GM12865 (cell line): ENCODE measurements around the gene ADAMTS12.

Experiments used
- DNase-seq: peaks from one replicate; pipeline ENCODE4 v3.0.0; 2010; ENCODE audit warnings: low read depth
- H3K4me3 ChIP-seq: 2 replicates; pipeline ENCODE4 v1.5.1; 2011; ENCODE audit warnings: mild to moderate bottlenecking, low read depth, low read length, control low read depth
- CTCF ChIP-seq: IDR thresholded peaks from 2 replicates; pipeline ENCODE4 v1.5.1; 2011; ENCODE audit warnings: low read length, control low read depth, low read depth, inconsistent platforms; ENCODE audit not compliant: insufficient read depth; ENCODE audit errors: missing control alignments

ADAMTS12 gene

GRCh38 chr5:33837301-33837700 lies 54.5 kb downstream of the ADAMTS12 start:
- TF ChIP-seq CTCF: no peak
- DNase-seq: no peak
- H3K4me3 ChIP-seq: no peak overlapping the region

- TF ChIP-seq CTCF: no peak
- H3K4me3 ChIP-seq: no peak overlapping the region
- no peak for DNase-seq
Observed at GRCh38 chr5:33834334-33834733, 57.5 kb downstream of the ADAMTS12 start.

- DNase-seq: no peak
Observed at GRCh38 chr5:33833237-33833575, 58.6 kb downstream of the ADAMTS12 start.

DNA sequence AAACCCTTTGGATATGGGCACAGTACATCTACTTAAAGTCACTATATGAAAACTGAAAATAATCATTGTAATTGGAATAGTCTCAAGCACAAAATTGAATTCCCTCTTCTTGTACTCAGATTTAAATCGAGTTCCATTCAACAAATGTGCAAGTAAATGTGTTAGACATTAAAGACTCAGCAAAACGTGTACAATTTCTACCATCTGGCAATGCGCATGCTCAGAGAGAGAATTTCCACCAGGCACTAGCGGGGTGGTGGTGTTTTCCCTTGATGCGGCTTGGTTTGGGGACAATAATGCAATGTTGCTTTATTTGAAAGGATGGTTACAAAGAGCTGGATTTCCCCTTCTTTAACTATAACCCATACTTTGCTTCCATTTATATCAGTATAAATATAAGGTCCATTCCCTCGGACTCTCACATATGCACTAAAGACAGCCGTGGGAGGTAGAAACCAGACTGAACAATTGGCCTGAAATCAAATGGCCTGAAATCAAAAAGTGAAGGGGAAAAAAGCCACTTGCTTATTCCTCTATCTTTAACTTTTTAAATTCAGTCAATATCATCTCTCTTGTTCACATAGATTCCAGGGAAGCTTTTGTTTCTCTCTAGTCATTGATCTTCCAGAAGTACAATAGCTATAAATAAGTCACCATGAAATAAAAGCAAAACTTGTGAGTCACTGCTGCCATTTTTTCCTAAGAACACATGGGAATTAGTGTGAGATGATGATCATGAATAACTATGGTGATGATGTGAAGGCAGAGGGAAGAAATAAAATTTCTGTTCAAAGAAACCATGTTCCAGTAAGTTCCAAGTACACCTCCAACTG lies 59.2 kb downstream of the ADAMTS12 start:
- TF ChIP-seq CTCF: no peak
- no peak overlapping the region for H3K4me3 ChIP-seq
- no peak for DNase-seq

More at GRCh38 chr5:33833237-33833575, 58.6 kb downstream of the ADAMTS12 start:
- no peak overlapping the region for H3K4me3 ChIP-seq
- no peak for TF ChIP-seq CTCF

DNA sequence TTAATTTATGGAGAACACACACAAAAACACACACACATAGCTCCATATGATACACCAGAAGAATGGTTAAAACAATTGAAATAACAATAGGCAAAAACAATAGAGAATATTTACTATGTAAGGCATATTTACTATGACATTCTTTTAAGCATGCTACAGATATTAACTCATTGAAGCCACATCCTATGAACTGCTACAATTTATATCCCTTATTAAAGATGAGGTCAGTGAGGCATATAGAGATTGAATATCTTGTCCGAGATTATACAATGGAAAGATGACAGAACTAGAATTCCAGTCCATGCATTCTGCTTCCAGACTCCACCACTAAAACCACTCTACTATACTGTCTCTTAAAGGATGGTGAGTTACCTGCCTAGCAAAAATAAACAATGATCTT lies 60.7 kb downstream of the ADAMTS12 start:
- no peak for TF ChIP-seq CTCF
- no peak overlapping the region for H3K4me3 ChIP-seq
- DNase-seq: no peak

DNA sequence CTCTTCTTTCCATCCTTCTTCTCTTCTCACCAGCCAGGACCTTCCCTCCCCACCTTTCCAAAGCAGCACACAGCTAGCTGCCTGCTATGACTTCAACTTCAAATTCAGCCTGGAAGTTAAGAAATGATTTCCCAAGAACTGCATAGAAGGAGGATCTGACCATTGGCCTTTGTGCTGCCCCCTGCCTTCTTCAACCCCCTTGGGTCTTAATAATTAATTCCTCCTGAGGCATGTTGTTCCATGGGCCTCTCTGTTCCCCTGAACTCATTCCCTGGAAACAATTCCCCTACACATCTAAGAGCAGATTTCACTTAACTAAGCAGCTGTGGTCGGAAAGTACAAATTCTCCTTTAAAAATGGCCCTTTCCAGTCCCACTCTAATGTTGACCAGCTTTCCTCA lies 62.4 kb downstream of the ADAMTS12 start:
- TF ChIP-seq CTCF: no peak
- H3K4me3 ChIP-seq: no peak overlapping the region

More for the DNA sequence above, 62.4 kb downstream of the ADAMTS12 start:
- no peak for DNase-seq
